SK-N-SH (cell line): Measurements from ENCODE around the gene GRB2.

Experiments used
- CTCF ChIP-seq: fragments of 200-600 bp; sonication (generic); IDR thresholded peaks from 2 replicates; pipeline ENCODE4 v1.6.1; 2017; ENCODE audit warnings: antibody characterized with exemption, mild to moderate bottlenecking, moderate library complexity
- SMC3 ChIP-seq: IDR thresholded peaks from 2 replicates; pipeline ENCODE4 v1.6.1; 2012; ENCODE audit warnings: low read depth, low read length, improper control_type of control experiment

- TF ChIP-seq CTCF = no peak
- no peak for TF ChIP-seq SMC3
These were observed 33.8 kb upstream of the GRB2 start for GRCh38 chr17:75439287-75439686.
